C4-2B (cell line): ENCODE results near the gene PRPS1.

Experiments
- H3K27ac ChIP-seq: fragments of 450-650 bp; 2 replicates; pipeline ENCODE4 v1.5.1; 2017
- ZFX ChIP-seq: fragments of 450-650 bp; IDR thresholded peaks from 2 replicates; pipeline ENCODE4 v1.6.1; 2017
- TF ChIP-seq, protein P1 (sequence below): fragments of 450-650 bp; conservative IDR thresholded peaks from 2 replicates; pipeline ENCODE4 v1.5.1; 2017; ENCODE audit warnings: mild to moderate bottlenecking

Gene PRPS1

GRCh38 chrX:107619885-107620322, 8.4 kb upstream of the PRPS1 start:
- H3K27ac ChIP-seq: no peak overlapping the region
- no peak for TF ChIP-seq ZFX
- TF ChIP-seq, protein P1, sequence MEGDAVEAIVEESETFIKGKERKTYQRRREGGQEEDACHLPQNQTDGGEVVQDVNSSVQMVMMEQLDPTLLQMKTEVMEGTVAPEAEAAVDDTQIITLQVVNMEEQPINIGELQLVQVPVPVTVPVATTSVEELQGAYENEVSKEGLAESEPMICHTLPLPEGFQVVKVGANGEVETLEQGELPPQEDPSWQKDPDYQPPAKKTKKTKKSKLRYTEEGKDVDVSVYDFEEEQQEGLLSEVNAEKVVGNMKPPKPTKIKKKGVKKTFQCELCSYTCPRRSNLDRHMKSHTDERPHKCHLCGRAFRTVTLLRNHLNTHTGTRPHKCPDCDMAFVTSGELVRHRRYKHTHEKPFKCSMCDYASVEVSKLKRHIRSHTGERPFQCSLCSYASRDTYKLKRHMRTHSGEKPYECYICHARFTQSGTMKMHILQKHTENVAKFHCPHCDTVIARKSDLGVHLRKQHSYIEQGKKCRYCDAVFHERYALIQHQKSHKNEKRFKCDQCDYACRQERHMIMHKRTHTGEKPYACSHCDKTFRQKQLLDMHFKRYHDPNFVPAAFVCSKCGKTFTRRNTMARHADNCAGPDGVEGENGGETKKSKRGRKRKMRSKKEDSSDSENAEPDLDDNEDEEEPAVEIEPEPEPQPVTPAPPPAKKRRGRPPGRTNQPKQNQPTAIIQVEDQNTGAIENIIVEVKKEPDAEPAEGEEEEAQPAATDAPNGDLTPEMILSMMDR: no peak

DNA sequence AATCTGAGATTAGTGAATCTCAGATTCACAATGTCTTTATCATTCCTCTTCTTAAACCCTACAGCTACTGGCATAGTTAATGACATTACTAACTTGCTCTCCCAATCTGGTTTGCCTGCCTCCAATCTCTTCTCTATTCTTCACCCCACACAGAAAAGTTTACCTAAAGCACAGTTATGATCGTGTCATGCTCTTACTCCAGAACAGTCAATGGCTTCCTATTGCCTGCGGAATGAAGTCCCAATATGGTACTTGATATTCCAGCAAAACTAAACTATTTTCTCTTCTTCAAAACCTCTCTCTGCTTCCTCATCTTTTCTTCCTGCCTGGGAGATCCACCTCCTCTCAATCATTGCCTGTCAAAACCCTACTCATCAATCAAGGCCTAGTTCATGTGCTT, 3.4 kb upstream of the PRPS1 start:
- TF ChIP-seq, protein P1: no peak
- no peak for TF ChIP-seq ZFX
- H3K27ac ChIP-seq: no peak overlapping the region

DNA sequence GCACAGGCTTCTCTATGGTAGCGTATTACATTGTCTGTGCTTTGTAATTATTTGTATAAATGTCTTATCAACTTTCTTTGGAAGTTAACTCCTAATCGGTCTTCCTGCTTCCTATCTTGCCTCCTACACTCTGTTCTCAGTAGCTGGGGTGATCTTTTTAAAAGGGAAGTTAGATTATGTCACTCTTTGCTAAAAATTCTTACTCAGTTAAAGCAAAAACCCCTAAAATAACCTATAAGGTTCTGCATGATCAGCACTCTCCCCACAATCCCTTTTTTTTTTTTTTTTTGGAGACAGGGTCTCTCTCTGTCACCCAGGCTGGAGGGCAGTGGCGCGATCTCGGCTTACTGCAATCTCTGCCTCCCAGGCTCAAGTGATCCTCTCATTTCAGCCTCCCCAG, 2.6 kb upstream of the PRPS1 start:
- TF ChIP-seq, protein P1: no peak
- TF ChIP-seq ZFX: no peak
- peak overlapping the region; percentile 86 for H3K27ac ChIP-seq

DNA sequence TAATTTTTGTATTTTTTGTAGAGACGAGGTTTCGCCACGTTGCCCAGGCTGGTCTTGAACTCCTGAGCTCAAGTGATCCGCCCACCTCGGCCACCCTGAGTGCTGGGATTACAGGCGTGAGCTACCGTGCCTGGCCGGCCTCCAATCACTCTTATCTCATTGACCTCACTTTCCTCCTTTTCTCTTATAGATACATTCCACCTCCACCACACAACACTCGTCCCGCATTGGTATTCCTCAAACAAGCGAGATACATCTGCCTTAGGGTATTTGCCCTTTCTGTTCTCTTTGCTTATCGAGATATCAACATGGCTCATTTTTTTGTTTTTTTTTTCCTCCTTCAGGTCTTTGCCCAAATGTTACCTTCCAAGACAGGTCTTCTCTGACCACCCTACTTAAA, 1.8 kb upstream of the PRPS1 start:
- TF ChIP-seq, protein P1: no peak
- no peak for TF ChIP-seq ZFX
- H3K27ac ChIP-seq: peak overlapping the region; percentile 86

- TF ChIP-seq ZFX: no peak
- TF ChIP-seq, protein P1: no peak
- H3K27ac ChIP-seq: peak overlapping the region; percentile 86
Measured at GRCh38 chrX:107626916-107627315, 1.4 kb upstream of the PRPS1 start.

- H3K27ac ChIP-seq: peak overlapping the region; percentile 92
- TF ChIP-seq, protein P1: no peak
- no peak for TF ChIP-seq ZFX
Measured at GRCh38 chrX:107628662-107629539, 591 bp downstream of the PRPS1 start.

GRCh38 chrX:107629540-107629909, 1.2 kb downstream of the PRPS1 start:
- H3K27ac ChIP-seq: peak overlapping the region; percentile 92; the same call in 1 of the 2 replicates
- TF ChIP-seq, protein P1: peak; percentile 53
- no peak for TF ChIP-seq ZFX
